Measurements from ENCODE around the gene R3HDM2. TPM values are rescaled to one million over a fixed set of nuclear protein-coding genes. Genes with fewer than 3 reads are reported as not detected.

R3HDM2 gene
- total RNA-seq, 2 donors from 2014 or later: 82.7 to 116 TPM

DNA sequence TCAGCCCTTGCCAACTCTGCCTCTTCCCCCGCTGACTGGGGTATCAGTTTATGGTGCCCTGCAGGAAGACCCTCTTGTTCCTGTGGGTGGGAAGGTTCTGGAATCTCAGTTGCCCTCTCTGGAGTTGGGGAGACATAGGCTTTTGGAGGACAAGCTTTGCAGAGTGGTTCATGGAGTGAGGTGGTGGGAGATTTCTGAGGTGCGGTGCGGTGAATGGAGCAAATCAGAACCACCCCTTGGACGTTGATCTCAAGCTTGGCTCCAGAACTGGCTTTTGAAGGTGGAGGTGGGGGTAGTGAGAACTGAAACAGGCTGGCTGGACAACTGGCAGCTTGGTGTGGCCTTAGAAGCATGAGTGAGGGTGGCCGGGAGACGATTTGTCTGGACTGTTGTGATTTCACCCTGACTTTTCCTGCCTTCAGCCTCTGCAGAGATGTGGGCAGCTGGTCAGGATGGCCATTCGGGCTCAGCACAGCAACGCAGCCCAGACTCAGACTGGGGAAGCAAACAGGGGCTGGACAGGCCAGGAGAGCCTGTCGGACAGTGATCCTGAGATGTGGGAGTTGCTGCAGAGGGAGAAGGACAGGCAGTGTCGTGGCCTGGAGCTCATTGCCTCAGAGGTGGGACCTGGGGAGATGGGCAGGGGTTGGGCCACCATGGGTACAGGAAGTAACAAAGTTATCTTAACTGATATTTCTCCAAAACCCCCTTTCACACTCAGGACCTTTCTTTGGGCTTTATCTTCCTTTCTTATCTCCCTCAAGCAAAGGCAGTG lies 200.3 kb downstream of the R3HDM2 start:
- WGBS, 2 experiments (ENCODE audit: insufficient coverage in 1 of 2, insufficient read length in 1 of 2): 58 to 73% methylated on average over 5 to 10 of the region's 10 CpGs
- H3K36me3 Mint-ChIP-seq (ENCODE audit: low read depth): peaks cover 40% of the 10 kb centered on the region
- H3K27me3 Mint-ChIP-seq (ENCODE audit: insufficient read depth): peaks cover 36% of the 10 kb centered on the region
- Histone ChIP-seq H3K36me3 (ENCODE audit: control insufficient read depth, insufficient read depth, low read length) (peaks cover 41% of the 10 kb centered on the region), H3K4me3 (ENCODE audit: low read length) (peak overlapping the region; percentile 89), H3K9ac (ENCODE audit: extremely low read depth, low read length, poor library complexity, severe bottlenecking) (peak overlapping the region; percentile 91), H3K4me1 (ENCODE audit: control insufficient read depth, insufficient read depth, low read length) (peaks cover 10% of the 10 kb centered on the region), H3K9me3 (ENCODE audit: control insufficient read depth, low read length) (no peaks in the 10 kb centered on the region), H3K27ac (ENCODE audit: low read depth, low read length) (peak overlapping the region; percentile 87), H3K27me3 (ENCODE audit: control insufficient read depth, insufficient read depth, low read length, poor library complexity, severe bottlenecking) (peaks cover 39% of the 10 kb centered on the region)
- no peaks in the 10 kb centered on the region for H3K9me3 Mint-ChIP-seq
- H3K27ac Mint-ChIP-seq: peak overlapping the region; percentile 100
- TF ChIP-seq, protein P1, sequence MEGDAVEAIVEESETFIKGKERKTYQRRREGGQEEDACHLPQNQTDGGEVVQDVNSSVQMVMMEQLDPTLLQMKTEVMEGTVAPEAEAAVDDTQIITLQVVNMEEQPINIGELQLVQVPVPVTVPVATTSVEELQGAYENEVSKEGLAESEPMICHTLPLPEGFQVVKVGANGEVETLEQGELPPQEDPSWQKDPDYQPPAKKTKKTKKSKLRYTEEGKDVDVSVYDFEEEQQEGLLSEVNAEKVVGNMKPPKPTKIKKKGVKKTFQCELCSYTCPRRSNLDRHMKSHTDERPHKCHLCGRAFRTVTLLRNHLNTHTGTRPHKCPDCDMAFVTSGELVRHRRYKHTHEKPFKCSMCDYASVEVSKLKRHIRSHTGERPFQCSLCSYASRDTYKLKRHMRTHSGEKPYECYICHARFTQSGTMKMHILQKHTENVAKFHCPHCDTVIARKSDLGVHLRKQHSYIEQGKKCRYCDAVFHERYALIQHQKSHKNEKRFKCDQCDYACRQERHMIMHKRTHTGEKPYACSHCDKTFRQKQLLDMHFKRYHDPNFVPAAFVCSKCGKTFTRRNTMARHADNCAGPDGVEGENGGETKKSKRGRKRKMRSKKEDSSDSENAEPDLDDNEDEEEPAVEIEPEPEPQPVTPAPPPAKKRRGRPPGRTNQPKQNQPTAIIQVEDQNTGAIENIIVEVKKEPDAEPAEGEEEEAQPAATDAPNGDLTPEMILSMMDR (conservative IDR thresholded peaks at IDR 0.05): no peak
- peaks cover 24% of the 10 kb centered on the region for H3K4me1 Mint-ChIP-seq
- DNase-seq: no peak
- H3K4me3 Mint-ChIP-seq: peak overlapping the region; percentile 98

DNA sequence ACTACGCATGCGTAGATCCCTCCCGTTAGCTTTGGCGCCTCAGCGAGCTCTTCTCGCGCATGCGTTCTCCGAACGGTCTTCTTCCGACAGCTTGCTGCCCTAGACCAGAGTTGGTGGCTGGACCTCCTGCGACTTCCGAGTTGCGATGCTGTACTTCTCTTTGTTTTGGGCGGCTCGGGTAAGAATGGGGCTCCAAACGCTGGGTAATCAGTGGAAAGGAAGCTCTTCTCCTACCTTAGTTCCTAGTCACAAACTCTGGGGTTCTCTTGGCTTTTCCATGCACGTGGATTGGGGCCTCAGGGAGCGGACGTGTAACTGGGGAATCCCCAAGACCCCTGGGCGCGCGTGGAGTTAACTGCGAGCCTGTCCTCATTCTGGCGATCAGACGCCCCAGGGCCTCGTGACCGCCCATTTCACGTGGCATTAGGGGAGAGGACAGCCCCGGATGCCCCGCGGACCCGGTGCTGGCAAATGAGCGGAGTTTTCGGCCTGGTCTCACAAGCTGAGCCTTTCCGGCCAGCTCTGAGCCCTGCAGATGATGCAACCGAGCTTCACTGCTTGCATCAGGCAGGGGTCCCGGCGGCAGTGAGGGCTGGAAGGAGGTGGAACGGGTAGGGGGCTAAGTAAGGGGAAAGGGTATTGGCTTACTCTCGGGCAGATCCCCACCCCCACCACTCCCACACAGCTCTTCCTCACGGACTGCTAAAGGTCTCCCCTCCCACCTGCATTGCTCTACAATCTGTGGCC lies 201.0 kb downstream of the R3HDM2 start, which contains the start of gene SHMT2:
TSS of gene SHMT2 (plus strand) at position 78 of the 747 bp plus-strand sequence. CDS start at position 146, 68 bp downstream.
- WGBS, 2 experiments (ENCODE audit: insufficient coverage in 1 of 2, insufficient read length in 1 of 2): 0% methylated on average over 24 to 41 of the region's 42 CpGs
- Mint-ChIP-seq H3K27ac (peak within 1 kb of the TSS; percentile 100), H3K27me3 (ENCODE audit: insufficient read depth) (peaks cover 39% of the 10 kb centered on the region), H3K4me1 (peaks cover 24% of the 10 kb centered on the region), H3K36me3 (ENCODE audit: low read depth) (peaks cover 40% of the 10 kb centered on the region), H3K9me3 (no peaks in the 10 kb centered on the region), H3K4me3 (peak within 1 kb of the TSS; percentile 98)
- Histone ChIP-seq H3K36me3 (ENCODE audit: control insufficient read depth, insufficient read depth, low read length) (peaks cover 41% of the 10 kb centered on the region), H3K4me3 (ENCODE audit: low read length) (peak within 1 kb of the TSS; percentile 89), H3K9me3 (ENCODE audit: control insufficient read depth, low read length) (no peaks in the 10 kb centered on the region), H3K27me3 (ENCODE audit: control insufficient read depth, insufficient read depth, low read length, poor library complexity, severe bottlenecking) (peaks cover 39% of the 10 kb centered on the region), H3K27ac (ENCODE audit: low read depth, low read length) (peak within 1 kb of the TSS; percentile 89), H3K4me1 (ENCODE audit: control insufficient read depth, insufficient read depth, low read length) (peaks cover 10% of the 10 kb centered on the region), H3K9ac (ENCODE audit: extremely low read depth, low read length, poor library complexity, severe bottlenecking) (peak within 1 kb of the TSS; percentile 91)
- peak; percentile 99 for DNase-seq
- TF ChIP-seq, protein P1 (conservative IDR thresholded peaks at IDR 0.05): no peak

DNA sequence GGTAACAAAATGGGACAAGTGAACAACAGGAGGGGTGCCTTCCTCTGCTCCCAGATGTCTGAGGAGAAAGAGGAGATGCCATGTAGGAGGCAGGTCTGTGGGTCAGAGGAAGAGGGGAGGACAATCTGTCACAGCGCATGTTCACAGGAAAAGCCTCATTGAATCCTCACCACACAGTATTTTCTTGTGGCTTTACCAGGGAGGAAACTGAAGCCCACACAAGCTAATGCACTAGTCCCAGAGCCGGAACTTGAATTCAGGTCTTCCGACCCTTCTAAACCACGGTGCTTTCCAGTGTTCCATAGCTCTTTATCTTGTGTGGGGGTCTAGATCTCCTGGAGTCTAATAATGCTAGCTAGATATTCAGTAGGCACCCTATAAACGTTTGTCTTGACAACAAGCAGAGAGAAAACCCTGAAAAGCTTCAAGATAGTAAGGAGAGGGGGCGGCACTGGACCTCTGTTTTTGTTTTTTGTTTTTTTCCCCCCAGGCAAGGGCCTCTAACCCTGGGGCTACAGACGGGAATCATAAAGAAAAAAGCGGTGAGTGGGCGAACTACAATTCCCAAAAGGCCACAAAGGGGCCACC lies 201.7 kb downstream of the R3HDM2 start:
- peaks cover 40% of the 10 kb centered on the region for H3K27me3 ChIP-seq (ENCODE audit: control insufficient read depth, insufficient read depth, low read length, poor library complexity, severe bottlenecking)
- peaks cover 41% of the 10 kb centered on the region for H3K27me3 Mint-ChIP-seq (ENCODE audit: insufficient read depth)

More for the DNA sequence above, 201.7 kb downstream of the R3HDM2 start:
- Mint-ChIP-seq H3K4me1 (peaks cover 24% of the 10 kb centered on the region), H3K27ac (peak overlapping the region; percentile 100), H3K9me3 (no peaks in the 10 kb centered on the region), H3K36me3 (ENCODE audit: low read depth) (peaks cover 33% of the 10 kb centered on the region), H3K4me3 (peak overlapping the region; percentile 98)
- H3K27ac ChIP-seq (ENCODE audit: low read depth, low read length): no peak overlapping the region
- H3K36me3 ChIP-seq (ENCODE audit: control insufficient read depth, insufficient read depth, low read length): peaks cover 34% of the 10 kb centered on the region
- H3K9ac ChIP-seq (ENCODE audit: extremely low read depth, low read length, poor library complexity, severe bottlenecking): peak overlapping the region; percentile 91
- H3K4me3 ChIP-seq (ENCODE audit: low read length): peak overlapping the region; percentile 89
- DNase-seq: no peak
- H3K4me1 ChIP-seq (ENCODE audit: control insufficient read depth, insufficient read depth, low read length): peaks cover 10% of the 10 kb centered on the region
- WGBS, 2 experiments (ENCODE audit: insufficient coverage in 1 of 2, insufficient read length in 1 of 2): 22 to 25% methylated on average over 7 to 9 of the region's 9 CpGs
- TF ChIP-seq, protein P1 (conservative IDR thresholded peaks at IDR 0.05): peak; percentile 36
- no peaks in the 10 kb centered on the region for H3K9me3 ChIP-seq (ENCODE audit: control insufficient read depth, low read length)
